ENCODE measurements around the gene CRYL1.

GRCh38 chr13:20474515-20474914 lies 51.1 kb downstream of the CRYL1 start:
- TF ChIP-seq CTCF (conservative IDR thresholded peaks at IDR 0.05 in 1 of 2, IDR thresholded peaks at IDR 0.05 in 1 of 2; ENCODE audit: extremely low read depth in 1 of 2, insufficient read depth in 1 of 2, low read depth in 1 of 2, low read length in 2 of 2) (no peak), EZH2 (IDR thresholded peaks at IDR 0.05; ENCODE audit: borderline replicate concordance, low read length) (no peak)
